GM23338 (cell line): Measurements from ENCODE around the gene MPDU1.

Experiments
- CREB1 ChIP-seq: fragments of 250-450 bp; sonication (Bioruptor Pico); IDR thresholded peaks from 2 replicates; pipeline ENCODE4 v1.5.0; 2020; ENCODE audit warnings: low read depth, mild to moderate bottlenecking, moderate library complexity
- ETS1 ChIP-seq: IDR thresholded peaks from 2 replicates; pipeline ENCODE4 v1.6.1; 2016; ENCODE audit warnings: antibody characterized with exemption
- EZH2 ChIP-seq: fragments of 200-600 bp; sonication (generic); IDR thresholded peaks from one replicate; pipeline ENCODE4 v1.8.0; 2017; ENCODE audit warnings: antibody characterized with exemption, mild to moderate bottlenecking, low read depth; ENCODE audit not compliant: unreplicated experiment
- EZH2phosphoT487 ChIP-seq: fragments of 200-600 bp; sonication (generic); IDR thresholded peaks from one replicate; pipeline ENCODE4 v1.8.1; 2018; ENCODE audit warnings: antibody characterized with exemption; ENCODE audit not compliant: unreplicated experiment
- JUNB ChIP-seq: IDR thresholded peaks from one replicate; pipeline ENCODE4 v1.6.1; 2016; ENCODE audit warnings: antibody characterized with exemption; ENCODE audit not compliant: unreplicated experiment
- NANOG ChIP-seq: IDR thresholded peaks from 2 replicates; pipeline ENCODE4 v1.6.1; 2016; ENCODE audit warnings: antibody characterized with exemption, borderline replicate concordance
- POLR2AphosphoS5 ChIP-seq: IDR thresholded peaks from 2 replicates; pipeline ENCODE4 v1.6.1; 2016; ENCODE audit warnings: antibody characterized with exemption, low read depth
- REST ChIP-seq: IDR thresholded peaks from one replicate; pipeline ENCODE4 v1.6.1; 2018; ENCODE audit warnings: antibody characterized with exemption; ENCODE audit not compliant: unreplicated experiment
- STAT1 ChIP-seq: IDR thresholded peaks from one replicate; pipeline ENCODE4 v1.6.1; 2016; ENCODE audit warnings: antibody characterized with exemption; ENCODE audit not compliant: unreplicated experiment
- ZNF114 ChIP-seq: fragments of 250-450 bp; sonication (Bioruptor Pico); IDR thresholded peaks from 2 replicates; pipeline ENCODE4 v1.5.0; 2020; ENCODE audit warnings: mild to moderate bottlenecking, moderate library complexity
- ZNF331 ChIP-seq: fragments of 250-450 bp; sonication (Bioruptor Pico); IDR thresholded peaks from 2 replicates; pipeline ENCODE4 v1.5.0; 2020; ENCODE audit warnings: low read depth, mild to moderate bottlenecking, moderate library complexity
- TF ChIP-seq, protein P1 (sequence below), 2 experiments: fragments of 200-600 bp in 1 of 2; sonication (generic) in 1 of 2; conservative IDR thresholded peaks; 2 replicates each; pipeline versions ENCODE4 v1.5.1 to v1.6.1; 2016 to 2017; ENCODE audit warnings: antibody characterized with exemption in 2 of 2, low read depth in 2 of 2, mild to moderate bottlenecking in 2 of 2, moderate library complexity in 1 of 2

DNA sequence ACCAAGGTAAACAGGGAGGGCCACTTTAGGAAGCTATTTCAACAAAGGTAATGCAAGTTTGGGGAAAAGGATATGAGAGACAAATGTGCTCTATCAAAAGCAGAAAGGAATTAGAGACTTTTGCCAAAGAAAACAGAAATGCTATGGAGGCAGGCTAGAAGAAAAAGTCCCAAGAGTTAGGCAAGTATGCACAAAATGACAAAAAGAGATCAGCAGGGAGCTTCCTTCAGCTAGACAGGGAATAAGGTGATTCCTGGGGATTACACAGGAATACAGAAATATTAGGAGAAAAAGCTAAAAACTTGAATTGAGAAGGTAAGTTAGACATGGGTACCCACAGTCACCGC lies 28.6 kb downstream of the MPDU1 start:
- TF ChIP-seq, protein P1, sequence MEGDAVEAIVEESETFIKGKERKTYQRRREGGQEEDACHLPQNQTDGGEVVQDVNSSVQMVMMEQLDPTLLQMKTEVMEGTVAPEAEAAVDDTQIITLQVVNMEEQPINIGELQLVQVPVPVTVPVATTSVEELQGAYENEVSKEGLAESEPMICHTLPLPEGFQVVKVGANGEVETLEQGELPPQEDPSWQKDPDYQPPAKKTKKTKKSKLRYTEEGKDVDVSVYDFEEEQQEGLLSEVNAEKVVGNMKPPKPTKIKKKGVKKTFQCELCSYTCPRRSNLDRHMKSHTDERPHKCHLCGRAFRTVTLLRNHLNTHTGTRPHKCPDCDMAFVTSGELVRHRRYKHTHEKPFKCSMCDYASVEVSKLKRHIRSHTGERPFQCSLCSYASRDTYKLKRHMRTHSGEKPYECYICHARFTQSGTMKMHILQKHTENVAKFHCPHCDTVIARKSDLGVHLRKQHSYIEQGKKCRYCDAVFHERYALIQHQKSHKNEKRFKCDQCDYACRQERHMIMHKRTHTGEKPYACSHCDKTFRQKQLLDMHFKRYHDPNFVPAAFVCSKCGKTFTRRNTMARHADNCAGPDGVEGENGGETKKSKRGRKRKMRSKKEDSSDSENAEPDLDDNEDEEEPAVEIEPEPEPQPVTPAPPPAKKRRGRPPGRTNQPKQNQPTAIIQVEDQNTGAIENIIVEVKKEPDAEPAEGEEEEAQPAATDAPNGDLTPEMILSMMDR (conservative IDR thresholded peaks at IDR 0.05; ENCODE audit: low read depth in 2 of 2): no peak
- no peak for TF ChIP-seq EZH2phosphoT487
- TF ChIP-seq REST: no peak
- TF ChIP-seq POLR2AphosphoS5: no peak
- no peak for TF ChIP-seq EZH2
- no peak for TF ChIP-seq STAT1
- no peak for TF ChIP-seq CREB1
- no peak for TF ChIP-seq ETS1
- no peak for TF ChIP-seq JUNB
- TF ChIP-seq ZNF331 (CRISPR knock-in tag): no peak
- no peak for TF ChIP-seq NANOG
- TF ChIP-seq ZNF114 (CRISPR knock-in tag): no peak
